GM19455 (cell line): ENCODE data around the gene TCTA.

Source experiments
- ATAC-seq: cut with Tn5 transposase; IDR thresholded peaks from one replicate; pipeline ENCODE4 v1.9.1; 2021; ENCODE audit not compliant: unreplicated experiment

The TCTA gene

DNA sequence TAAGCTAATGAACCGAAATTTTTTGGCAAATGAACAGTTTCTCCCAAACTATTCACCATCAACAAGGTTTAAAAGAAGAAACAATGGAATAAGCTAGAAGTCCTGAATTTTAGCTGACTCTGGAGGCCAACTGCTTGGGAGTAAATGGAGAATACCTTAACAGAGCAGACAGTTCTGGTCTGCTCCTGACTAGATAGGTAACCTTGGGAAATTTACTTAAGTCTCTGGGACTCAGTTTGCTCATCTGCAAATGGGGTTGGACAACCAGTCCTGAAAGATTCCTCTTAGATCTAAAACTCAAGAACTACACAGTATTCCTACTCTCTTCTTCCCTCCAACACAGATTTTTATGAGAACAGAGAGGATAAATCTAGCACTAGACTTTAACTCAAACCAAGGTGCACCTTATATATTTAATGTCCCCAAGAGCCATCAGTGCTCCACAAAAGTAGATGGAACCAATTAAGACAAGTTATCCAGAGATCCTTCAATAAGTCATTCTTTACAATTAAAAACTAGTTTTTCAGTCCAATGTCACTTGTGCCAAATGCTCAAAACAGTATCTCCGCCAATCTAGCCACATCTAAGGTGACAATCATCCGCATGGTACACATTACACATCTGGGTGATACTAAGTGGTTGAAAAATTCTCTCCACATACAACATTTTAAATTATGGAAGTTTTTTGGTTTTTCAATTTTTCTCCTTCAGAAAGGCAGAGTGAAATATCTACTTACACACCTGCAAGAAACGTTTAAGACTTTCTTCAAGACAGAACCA lies 2.0 kb upstream of the TCTA start:
- ATAC-seq, result no peak

DNA sequence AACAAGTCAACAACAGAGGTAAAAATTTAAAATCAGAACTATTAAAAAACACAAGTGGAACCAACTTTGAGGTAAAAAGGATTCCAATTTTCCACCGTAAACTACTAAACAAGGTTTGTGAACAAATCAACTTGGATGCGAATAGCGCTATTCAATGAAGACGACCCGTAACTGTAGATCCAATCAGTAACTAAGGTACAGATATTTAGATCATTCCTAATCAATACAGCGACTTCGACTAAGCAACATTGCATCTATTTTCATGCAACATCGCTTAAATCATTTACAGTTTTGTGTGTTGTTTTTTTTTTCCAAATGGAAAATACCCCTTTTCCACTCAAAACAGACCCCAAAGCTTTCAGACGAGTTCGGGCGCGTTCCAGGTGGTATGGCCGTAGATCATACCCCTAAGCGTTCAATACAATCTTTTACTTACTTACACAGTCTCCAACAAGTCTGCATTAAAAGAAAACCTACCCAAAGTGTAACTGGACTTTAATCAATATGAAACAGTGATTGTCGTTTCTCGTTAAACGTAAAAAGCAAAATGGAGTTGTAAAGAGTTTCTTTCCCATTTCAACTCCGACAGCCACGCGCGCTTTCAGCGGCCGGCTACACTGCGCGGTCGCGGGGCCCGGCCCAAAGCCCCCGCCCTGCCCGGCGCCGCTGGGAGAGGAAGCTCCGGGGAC lies 1.2 kb upstream of the TCTA start:
- ATAC-seq, result no peak

DNA sequence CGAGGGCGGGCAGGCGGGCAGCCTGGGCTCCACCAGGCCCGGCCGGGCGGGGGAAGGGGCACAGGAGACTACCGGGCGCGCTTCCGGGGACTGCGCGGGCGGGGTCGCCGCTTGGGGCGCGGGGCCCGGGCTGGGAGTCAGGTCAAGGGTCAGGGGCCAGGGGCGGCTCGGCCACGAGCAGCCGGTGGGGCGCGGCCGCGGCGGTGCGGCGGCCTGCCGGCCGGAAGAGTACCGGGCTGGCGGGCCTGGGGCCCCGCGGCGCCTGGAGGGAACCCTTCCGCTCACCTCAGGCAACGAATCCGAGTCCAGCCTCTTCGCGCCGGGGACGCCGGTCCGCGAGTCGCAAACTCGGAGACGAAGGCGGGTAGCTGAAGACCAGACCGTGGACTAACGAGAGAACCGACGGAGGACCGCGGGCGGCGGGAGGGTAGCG lies 672 bp upstream of the TCTA start:
- peak; percentile 27 for ATAC-seq

DNA sequence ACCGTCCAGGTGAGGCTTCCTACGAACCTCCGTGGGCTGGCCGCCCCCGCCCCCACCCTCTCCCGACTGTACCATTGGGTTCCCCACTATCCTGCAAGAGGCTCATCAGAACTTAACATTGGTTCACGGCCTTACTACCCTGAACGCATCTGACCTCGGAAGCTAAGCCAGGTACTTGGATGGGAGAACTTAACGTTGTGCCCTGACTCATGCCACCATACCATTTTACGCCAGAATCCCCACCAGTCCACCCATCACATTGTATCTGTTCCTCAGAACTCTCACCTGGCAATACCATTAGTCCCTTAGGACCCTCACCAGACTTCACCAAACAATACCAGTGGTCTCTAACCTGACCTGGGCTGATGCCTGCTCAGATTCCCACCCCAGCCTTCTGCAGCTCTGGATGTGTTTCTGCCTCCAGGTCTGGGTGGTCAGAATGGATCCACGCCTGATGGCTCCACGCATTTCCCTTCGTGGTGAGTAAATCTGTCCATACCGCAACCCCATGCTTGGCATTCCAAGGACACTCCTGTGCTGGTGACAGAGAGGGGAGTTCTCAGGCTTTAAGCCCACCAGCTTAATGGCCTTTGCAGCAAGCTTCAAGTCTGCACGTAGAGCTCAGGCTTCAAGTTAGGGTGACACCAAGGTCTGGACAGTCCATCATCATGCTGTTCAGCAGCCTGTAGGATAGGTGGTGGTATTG lies 562 bp downstream of the TCTA start:
- ATAC-seq, result no peak

DNA sequence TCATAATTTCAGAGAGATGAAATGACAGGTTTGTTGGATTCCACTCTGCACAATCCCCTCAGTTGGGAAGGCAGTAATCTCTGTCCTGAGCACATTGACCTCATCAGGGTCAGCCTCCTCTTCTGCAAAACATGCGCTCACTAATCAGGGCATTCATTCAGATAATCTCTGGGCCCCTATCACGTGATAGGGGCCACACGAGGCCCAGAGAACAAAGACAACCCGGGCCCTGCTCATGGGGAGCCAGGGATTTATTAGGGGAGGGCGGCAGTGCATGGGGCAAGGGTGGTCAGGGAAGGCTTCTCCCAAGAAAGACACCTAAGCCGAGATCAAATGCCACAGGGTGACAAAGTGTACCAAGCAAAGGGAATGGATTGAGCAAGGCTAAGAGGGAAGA lies 1.1 kb downstream of the TCTA start:
- ATAC-seq, result no peak

DNA sequence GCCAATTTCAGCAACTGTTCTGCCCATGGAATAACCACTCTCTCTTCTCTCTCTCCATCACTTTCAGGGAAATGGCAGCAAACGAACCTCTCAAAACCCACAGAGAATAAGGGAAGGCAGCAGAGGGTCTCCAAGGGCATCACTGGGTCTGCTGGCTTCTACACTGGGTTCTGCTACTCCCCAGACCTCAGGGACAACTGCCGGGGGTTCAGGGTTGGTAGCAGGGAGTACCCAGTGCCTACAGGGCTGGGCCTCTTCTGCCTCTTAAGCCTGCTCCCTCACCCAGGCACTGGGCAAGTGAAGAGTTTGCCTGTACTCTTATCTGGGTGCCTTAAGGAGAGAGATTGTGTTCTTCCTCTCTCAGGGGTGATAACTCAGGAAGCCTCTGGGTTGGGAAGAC lies 2.5 kb downstream of the TCTA start:
- ATAC-seq, result no peak

DNA sequence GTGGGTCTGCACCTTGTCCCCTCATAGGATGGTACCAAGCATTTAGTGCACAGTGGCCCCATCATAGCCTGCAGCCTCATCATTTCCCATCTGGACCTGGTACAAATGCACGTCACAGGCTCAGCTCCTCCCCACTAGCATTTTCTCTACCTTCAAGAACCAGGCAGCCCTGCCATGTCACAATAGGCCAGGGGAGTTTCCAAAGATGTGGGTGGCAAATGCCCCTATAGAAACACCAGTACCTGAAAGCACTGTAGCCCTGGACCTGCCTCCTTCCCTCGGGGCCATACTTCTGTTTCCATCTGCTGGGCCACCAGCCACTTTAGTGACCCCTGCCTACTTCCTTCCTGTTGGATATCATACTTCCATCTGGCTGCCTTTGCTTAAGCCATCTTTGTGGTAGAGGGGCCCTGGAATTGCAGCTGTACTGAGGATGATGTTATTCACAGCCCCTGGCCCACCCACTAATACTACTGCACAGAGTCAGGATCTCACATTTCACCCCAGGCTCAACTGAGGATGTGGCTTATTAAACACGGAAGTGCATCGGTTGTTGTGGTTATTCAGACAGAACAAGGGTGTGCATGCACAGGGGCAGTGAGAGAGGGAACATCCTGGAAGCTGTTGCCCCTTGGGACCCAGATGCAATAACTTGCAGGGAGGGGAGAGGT lies 3.8 kb downstream of the TCTA start:
- no peak for ATAC-seq

DNA sequence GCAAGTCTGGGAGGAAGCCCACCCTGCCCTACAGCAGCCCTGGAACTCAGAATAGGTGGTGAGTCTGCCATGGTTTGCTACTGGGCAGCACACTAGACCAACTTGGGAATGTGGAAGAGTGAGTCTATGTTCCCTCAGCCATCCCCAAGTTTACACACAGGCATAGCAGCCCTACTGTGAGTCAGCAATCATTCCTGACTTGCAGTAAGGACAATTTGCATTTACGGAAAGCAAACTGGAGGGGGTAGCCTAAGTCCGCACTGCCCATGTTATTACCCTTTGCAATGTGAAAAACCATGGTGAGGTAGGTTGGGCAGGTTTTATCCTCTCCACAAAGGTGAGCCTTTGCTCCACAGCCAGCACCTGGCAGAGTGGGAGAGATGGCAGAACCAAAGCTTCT lies 4.6 kb downstream of the TCTA start:
- ATAC-seq, result no peak

DNA sequence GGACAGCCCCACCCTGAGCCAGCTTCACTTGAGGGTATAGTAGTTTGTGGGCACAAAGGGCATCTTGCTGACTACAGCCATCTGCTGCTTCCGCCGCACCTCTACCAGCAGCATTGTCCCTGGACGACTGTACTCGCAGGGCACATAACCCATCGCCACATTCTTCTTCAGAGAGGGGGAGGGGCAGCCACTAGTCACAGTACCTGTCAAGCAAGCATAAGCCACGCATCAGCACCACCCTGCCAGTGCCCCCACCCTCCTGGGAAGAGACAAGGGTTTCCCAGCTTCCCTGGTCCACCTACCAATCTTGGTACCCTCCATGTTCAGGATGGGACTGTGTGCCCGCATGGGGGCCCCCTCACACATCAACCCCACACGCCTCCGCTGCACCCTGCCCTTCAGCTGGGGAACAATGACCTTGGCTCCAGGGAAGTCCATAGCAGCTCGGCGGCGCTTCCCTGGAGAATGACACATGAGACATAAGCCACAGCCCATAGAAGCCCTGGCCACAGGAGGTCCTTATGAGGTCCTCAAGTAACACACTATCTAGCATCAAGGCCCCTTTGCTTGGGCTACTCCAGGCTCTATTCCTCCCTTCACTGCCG lies 5.4 kb downstream of the TCTA start:
- no peak for ATAC-seq

DNA sequence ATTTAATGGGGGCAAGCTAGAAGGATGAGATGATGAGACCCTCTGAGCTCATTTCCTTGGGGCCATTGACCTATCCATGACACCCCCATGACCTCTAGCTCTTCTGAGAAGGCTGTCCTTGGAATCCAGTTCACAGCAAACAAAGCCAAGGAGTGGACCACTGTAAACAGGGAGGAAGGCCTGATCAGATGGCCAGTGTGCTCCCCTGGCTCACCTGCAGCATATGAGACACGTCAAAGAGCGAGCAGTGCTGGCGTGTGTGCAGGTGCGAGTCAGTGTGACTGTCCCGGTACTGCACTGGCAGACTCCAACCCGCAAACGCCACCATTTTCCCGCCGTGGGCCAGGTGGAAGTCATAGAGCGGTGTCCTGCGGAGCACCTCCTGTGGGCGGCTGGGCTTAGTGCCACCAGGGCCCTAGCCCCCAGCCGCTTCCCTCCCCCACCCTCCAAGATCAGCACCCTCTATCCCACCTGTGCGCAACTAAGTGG lies 9.7 kb downstream of the TCTA start:
- no peak for ATAC-seq

DNA sequence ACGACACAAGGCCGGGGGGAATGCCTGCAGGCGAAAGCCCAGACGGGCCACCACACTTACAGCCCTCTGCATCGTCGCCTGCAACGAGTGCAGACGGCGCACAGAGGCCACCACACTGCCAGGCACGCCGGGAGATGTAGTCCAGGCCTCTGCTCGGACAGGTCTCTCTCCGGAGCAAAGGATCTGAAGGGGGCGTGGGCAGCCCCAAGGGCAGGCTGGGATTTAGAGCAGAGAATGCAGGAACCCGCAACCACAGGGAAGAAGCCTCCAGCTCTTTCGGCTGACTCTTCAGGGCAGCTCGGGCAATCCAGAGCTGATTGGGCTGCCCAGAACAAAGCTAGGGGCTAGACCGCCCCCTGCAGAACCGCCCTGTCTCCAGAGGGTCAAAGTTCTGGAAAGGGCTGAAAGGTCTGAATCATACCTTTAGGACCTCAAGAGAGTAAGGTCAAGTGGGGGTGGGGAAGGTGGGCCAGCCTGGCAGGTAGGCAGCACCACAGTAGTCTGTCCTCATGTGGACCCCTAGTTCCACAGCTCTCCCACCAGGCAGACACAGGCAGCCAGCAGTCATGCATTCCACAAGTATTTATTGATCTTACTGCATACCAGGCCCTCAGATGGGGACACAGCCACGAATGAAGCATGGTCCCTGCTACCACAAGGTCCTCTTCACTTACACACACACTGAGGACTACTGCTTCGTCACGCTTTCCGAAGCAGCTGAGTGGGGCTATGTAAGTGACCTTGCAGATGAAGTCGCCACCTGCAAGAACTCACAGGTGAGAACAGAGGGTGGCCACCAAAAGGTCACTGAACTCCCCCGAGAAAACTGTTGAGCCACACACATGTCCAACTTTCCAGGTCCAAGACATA lies 10.4 kb downstream of the TCTA start, which contains the start of gene AMT:
AMT (minus strand) TSS at position 95 of the 870 bp plus-strand sequence; CDS start at position 72, 23 bp downstream.
- ATAC-seq, result no peak

DNA sequence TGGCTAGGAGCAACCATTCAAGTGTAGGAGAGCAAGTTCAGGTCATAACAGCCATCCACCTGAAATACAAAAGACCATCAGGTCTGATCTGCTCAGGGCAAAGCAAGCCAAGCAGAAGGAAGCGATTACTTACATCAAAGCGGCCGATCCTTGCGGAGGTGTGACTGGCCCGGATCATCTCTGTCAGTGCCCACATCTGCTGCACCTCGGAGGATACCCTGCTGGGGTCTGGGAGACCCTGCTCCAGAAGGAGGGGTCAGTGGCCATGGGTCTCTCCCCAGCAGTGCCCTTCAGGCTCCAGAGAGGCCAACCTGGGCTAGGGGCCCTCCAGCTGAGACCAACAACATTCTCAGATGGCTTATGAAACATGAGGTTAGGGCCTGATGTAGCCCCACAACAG lies 12.6 kb downstream of the TCTA start:
- no peak for ATAC-seq

DNA sequence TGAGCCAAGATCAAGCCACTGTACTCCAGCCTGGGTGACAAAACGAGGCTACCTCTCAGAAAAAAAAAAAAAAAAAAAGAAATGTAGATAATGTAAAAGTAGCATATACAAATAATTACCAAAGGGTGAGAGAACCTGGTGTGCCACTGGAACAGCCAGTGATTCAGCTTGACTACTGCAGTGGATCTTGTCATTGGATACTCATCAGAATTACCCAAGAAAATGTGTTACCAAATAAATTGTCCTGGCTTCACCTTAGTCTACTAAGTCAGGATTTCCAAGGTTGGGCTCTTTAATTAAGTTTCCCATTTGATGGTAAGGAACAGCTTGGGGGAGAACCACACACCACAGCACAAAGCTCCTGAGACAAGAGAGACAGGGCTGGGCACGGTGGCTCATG lies 15.4 kb downstream of the TCTA start:
- no peak for ATAC-seq

DNA sequence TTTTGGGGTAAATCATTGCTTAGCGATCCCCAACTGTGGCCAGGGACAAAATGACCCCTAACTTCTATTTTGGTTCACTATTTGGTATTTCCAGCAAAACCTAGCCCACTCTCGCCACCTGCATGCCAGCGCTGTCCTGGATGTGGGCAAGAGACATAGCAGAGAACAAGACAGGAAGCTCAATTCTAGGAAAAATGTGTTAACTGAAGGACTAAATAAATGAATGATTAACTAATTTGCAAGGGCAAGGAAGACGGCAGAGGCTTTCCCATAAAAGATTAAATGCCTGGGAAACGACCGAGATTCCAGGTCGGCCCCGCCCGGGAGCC lies 16.5 kb downstream of the TCTA start:
- no peak for ATAC-seq

DNA sequence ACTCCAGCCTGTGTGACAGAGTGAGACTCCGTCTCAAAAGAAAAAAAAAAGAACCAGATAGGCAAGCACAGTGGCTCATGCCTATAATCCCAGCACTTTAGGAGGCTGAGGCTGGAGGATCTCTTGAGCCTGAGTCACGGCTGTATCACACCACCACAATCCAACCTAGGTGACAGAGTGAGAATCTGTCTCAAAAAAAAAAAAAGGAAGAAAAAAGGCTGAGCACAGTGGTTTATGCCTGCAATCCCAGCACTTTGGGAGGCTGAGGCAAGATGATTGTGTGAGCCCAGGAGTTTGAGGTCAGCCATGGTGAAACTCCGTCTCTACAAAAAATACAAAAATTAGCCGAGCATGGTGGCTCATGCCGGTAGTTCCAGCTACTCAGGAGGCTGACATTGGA lies 22.5 kb downstream of the TCTA start:
- no peak for ATAC-seq

DNA sequence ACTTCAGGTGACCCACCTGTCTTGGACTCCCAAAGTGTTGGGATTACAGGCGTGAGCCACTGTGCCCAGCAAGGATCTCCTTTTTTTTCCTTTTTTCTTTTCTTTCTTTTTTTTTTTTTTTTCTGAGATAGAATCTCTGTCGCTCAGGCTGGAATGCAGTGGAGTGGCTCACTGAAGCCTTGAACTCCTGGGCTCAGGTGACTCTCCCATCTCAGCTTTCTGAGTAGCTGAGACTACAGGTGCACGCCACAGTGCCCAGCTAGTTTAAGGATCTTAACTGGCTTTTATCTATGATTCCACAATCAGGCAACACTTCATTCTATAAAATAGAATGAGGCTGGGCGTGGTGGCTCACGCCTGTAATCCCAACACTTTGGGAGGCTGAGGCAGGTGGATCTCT lies 33.2 kb downstream of the TCTA start:
- ATAC-seq, result no peak

DNA sequence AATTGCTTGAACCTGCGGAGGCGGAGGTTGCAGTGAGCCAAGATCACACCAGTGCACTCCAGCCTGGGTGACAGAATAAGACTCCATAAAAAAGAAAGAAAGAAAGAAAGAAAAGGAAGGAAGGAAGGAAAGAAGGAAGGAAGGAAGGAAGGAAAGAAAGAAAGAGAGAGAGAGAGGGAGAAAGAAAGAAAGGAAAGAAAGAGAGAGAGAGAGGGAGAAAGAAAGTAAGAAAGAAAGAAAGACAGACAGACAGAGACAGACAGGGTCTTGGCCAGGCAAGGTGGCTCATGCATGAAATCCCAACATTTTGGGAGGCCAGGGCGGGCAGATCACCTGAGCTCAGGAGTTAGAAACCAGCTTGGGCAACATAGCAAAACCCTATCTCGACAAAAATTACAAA lies 41.4 kb downstream of the TCTA start:
- no peak for ATAC-seq

DNA sequence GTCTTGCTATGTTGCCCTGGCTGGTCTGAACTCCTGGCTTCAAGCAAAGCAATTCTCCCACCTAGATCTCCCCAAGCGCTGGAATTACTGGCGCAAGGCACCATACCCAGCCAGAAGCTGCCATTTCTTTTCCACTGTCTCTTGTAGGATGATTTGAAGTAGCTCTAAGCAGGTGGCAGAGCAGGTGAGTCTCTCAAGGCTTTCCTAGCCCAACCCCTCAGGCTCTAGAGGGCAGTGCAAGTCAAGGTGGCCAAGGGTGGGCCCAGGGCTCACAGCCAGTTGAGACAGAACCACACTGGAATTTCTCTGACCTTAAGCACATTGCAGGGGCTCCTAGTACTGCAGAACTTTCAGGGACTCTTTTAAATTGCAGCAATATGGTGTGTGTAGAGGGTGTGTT lies 42.2 kb downstream of the TCTA start:
- ATAC-seq, result no peak

DNA sequence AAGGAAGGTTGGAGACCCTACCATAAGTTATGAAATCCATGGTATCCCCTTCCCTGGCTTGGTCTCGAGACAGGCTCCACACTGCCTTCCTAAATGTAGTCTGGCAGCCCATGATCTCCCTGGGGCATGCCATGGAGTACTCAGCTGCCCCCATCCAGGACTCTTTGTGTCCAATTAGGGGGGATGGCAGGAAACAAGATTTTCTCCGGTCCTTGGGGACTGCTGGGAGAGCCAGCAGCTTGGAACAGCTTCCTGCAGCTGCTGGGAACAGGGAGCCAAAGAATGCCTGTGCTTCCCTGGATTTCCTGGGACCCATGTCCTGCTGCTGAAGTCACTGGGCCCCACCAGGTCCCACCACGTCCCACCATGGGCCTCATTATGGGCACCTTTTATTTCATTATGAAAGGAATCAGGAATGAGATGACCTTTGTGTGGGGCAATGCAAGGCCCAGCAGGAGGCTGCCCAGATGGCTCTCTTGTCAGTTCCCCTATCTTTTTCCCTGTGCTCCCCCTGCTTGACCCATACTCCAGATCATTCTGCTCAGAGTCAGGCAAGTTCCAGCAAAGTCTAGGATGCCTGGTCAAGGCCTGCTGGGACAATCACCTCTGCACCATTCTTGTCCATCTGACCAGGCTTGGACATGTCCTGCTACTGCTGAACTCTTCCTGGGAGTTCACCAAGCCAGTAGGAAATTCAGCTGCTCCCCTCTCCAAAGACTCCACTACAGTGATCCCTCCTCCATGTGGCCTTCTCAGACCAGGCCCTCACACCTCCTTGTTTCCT lies 42.9 kb downstream of the TCTA start:
- no peak for ATAC-seq
